ENCODE results near the gene GCNT4.

The GCNT4 gene

GRCh38 chr5:75057561-75057960 is 5.2 kb upstream of the GCNT4 start:
- no peak for TF ChIP-seq CTCF (IDR thresholded peaks at IDR 0.05; ENCODE audit: low read depth, low read length)
- DNase-seq (ENCODE audit: extremely low read depth, low read depth): no peak

GRCh38 chr5:75055727-75056144 is 3.4 kb upstream of the GCNT4 start:
- no peak for DNase-seq (ENCODE audit: extremely low read depth, low read depth)
- TF ChIP-seq CTCF (IDR thresholded peaks at IDR 0.05; ENCODE audit: low read depth, low read length): no peak

- DNase-seq (ENCODE audit: extremely low read depth, low read depth): no peak
- no peak for TF ChIP-seq CTCF (IDR thresholded peaks at IDR 0.05; ENCODE audit: low read depth, low read length)
Observed at GRCh38 chr5:75054134-75054930, 2.0 kb upstream of the GCNT4 start.

- DNase-seq (ENCODE audit: extremely low read depth, low read depth): no peak
Observed at GRCh38 chr5:75053304-75054133, 1.2 kb upstream of the GCNT4 start.

GRCh38 chr5:75053054-75053303 is 621 bp upstream of the GCNT4 start:
- no peak for DNase-seq (ENCODE audit: extremely low read depth, low read depth)
- TF ChIP-seq CTCF (IDR thresholded peaks at IDR 0.05; ENCODE audit: low read depth, low read length): no peak

More at GRCh38 chr5:75053304-75054133, 1.2 kb upstream of the GCNT4 start:
- TF ChIP-seq CTCF (IDR thresholded peaks at IDR 0.05; ENCODE audit: low read depth, low read length): peak; percentile 14; the same call in 1 of the 2 replicates

GRCh38 chr5:75051217-75051751 is 1.1 kb downstream of the GCNT4 start:
- DNase-seq (ENCODE audit: extremely low read depth, low read depth): no peak
- no peak for TF ChIP-seq CTCF (IDR thresholded peaks at IDR 0.05; ENCODE audit: low read depth, low read length)

- DNase-seq (ENCODE audit: extremely low read depth, low read depth): no peak
Observed at GRCh38 chr5:75050415-75050814, 1.9 kb downstream of the GCNT4 start.

More at GRCh38 chr5:75050415-75050814, 1.9 kb downstream of the GCNT4 start:
- peak; percentile 11 for TF ChIP-seq CTCF (IDR thresholded peaks at IDR 0.05; ENCODE audit: low read depth, low read length)

All from AG09319 (cell line).